H1 (cell line): ENCODE measurements around the gene PTPRT. TPM values are rescaled to one million over a fixed set of nuclear protein-coding genes. Genes with fewer than 3 reads are reported as not detected.

Source experiments
- NRF1 ChIP-seq: IDR thresholded peaks from 2 replicates; pipeline ENCODE4 v1.6.1; 2011; ENCODE audit warnings: mild to moderate bottlenecking, low read depth, low read length, improper control_type of control experiment
- SAP30 ChIP-seq: fragments of 300-600 bp; sonication (generic); IDR thresholded peaks from 2 replicates; pipeline ENCODE4 v1.7.1; 2012; ENCODE audit warnings: low read length, moderate library complexity, mild to moderate bottlenecking, inconsistent platforms; ENCODE audit not compliant: insufficient read depth, insufficient replicate concordance
- polyA plus RNA-seq, 7 experiments: library from polyadenylated mRNA; depleted of rRNA in 3 of 7; stranded (reverse) in 5 of 7; unstranded in 2 of 7; fragments of >200 nt in 5 of 7; fragments of 200-250 nt in 2 of 7; gene quantifications; 1 replicate in 5 of 7; 2 replicates in 1 of 7; 4 replicates in 1 of 7; pipeline versions ENCODE4 v1.2.1 to v1.2.3, GENCODE V29; 2011 to 2013; ENCODE audit warnings: missing spikeins in 2 of 7, mixed read lengths in 2 of 7
- total RNA-seq: library from RNA; stranded (reverse); fragmentation: NEBNext Ultra II Directional; extraction: Animal tissue kit (Norgen Biotek cat#: 25700); gene quantifications from 2 replicates; pipeline ENCODE4 v1.2.1, GENCODE V29; 2021

PTPRT gene
- total and polyA plus RNA-seq, 2 of the 8 experiments (the other 6 are each of a cell fraction or from before 2014, with no cell fraction given) = 0.33 to 1.8 TPM

DNA sequence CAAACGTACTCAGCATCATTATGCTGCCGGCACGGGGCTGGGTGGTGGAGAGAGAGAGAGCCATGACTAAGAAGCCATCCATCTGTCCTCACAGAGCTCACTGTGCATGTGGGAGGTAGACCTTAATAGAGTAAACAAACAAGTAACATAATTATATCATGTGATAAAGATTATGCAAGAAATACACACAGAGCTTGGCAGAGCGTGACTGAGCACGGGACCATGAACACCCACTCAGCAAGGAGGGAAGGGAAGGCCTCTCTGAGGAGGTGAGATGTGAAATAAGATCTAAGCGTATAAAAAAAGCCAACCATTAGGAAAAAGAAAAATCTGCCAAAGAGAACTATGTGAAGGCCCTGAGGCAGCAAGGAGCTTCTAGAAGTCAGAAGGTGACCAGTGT is 207.5 kb downstream of the PTPRT start (continued):
- TF ChIP-seq SAP30 (no peak), NRF1 (no peak)
